GM12873 (cell line): ENCODE measurements around the gene MTARC2.

Source experiments
- CTCF ChIP-seq: IDR thresholded peaks from 2 replicates; pipeline ENCODE4 v1.5.1; 2012; ENCODE audit warnings: low read depth, mild to moderate bottlenecking, moderate library complexity, low read length, control low read depth; ENCODE audit not compliant: insufficient read depth; ENCODE audit errors: missing control alignments

The MTARC2 gene

DNA sequence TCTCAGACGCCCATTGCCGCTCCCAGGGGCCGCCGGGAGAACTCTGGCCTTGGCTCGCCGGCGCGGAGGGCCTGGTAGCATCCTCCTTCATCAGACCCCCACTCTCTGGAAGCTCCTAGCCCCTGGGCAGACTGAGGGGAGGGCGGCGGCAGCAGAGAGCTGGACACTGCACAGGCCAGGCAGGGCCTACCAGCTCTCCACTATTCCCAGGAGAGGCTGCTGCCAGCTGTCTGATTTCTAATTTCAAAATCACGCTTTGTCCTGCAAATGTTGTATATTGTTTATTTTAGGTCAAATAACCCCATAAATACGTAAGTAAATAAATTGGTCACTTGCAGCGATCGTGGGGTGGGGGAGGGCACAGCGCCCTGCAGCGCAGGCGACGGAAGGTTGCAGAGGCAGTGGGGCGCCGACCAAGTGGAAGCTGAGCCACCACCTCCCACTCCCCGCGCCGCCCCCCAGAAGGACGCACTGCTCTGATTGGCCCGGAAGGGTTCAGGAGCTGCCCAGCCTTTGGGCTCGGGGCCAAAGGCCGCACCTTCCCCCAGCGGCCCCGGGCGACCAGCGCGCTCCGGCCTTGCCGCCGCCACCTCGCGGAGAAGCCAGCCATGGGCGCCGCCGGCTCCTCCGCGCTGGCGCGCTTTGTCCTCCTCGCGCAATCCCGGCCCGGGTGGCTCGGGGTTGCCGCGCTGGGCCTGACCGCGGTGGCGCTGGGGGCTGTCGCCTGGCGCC lies 38.4 kb downstream of the MTARC2 start, which contains the start of gene MTARC1:
Gene MTARC1, plus strand, starts transcription at position 577 of the 732 bp plus-strand sequence. Its CDS starts 32 bp downstream, at position 609.
- no peak for TF ChIP-seq CTCF

GRCh38 chr1:220787069-220787619 lies 39.0 kb downstream of the MTARC2 start:
- no peak for TF ChIP-seq CTCF

GRCh38 chr1:220788900-220789299 lies 40.8 kb downstream of the MTARC2 start:
- TF ChIP-seq CTCF, result no peak

DNA sequence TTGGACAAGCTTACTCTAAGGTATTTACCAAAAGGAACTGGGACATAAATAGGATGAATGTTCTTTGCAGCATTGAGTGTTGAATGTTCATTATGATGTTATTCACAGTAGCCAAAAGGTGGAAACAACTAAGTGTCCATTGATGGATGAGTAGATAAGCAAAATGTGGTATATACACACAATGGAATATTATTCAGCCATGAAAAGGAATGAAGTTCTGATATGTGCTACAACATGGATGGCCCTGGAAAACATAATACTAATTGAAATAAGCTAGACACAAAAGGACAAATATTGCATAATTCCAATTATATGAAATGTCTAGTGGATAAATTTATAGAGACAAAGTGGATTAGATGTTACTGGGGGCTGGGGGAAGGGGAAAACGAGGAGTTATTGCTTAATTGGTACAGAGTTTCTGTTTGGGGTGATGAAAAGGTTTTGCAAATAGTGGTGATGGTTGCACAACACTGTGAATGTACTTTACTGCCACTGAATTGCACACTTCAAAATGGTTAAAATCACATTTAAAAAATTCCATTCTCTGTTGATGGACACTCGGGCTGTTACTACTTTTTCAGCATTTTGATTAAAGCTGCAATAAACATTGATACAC lies 41.5 kb downstream of the MTARC2 start:
- TF ChIP-seq CTCF, result no peak

GRCh38 chr1:220791285-220791684 lies 43.2 kb downstream of the MTARC2 start:
- TF ChIP-seq CTCF, result no peak

DNA sequence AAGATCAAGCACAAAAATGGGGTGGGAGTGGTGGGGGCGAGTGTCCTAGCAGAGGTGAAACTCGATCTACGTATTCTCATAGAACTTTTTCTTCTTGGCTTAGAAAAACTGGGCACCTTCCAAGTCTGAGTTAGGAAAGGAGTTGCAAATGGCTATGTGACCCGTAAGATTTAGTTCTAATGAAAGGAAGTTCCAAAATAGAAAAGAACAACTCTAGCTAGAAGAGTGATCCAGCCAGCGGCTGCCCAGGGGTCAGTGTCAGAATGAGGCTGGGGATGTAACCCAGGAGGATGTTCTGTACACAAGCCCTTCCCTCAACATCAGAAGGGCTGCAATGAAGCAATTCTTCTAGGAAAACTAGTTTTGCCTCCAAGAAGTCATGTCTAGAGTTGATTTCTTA lies 43.8 kb downstream of the MTARC2 start:
- TF ChIP-seq CTCF, result no peak

DNA sequence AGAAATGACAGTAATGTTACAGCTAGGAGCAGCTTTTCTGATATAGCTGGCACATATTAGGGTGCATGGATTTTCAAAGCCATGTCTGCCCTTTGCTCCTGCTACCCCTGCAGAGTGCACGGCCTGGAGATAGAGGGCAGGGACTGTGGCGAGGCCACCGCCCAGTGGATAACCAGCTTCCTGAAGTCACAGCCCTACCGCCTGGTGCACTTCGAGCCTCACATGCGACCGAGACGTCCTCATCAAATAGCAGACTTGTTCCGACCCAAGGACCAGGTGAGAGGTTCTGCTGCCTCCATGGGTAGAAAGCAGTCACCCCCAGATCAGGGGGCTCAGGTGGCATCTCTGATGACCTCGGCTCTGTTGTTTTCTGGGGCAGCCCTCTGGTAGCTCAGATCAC lies 48.4 kb downstream of the MTARC2 start:
- TF ChIP-seq CTCF, result no peak
